GDM1 (cell line): Measurements from ENCODE around the gene POC5.
"Not testable (repeated sequence)": the region's sequence is repeated elsewhere in the genome, so short reads cannot be mapped to it uniquely, and the experiment has no call there.

Source experiments
- DNase-seq: peaks from one replicate; lab custom pipeline; 2025; lab: John Stamatoyannopoulos, UW

POC5 gene, protein sequence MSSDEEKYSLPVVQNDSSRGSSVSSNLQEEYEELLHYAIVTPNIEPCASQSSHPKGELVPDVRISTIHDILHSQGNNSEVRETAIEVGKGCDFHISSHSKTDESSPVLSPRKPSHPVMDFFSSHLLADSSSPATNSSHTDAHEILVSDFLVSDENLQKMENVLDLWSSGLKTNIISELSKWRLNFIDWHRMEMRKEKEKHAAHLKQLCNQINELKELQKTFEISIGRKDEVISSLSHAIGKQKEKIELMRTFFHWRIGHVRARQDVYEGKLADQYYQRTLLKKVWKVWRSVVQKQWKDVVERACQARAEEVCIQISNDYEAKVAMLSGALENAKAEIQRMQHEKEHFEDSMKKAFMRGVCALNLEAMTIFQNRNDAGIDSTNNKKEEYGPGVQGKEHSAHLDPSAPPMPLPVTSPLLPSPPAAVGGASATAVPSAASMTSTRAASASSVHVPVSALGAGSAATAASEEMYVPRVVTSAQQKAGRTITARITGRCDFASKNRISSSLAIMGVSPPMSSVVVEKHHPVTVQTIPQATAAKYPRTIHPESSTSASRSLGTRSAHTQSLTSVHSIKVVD

DNA sequence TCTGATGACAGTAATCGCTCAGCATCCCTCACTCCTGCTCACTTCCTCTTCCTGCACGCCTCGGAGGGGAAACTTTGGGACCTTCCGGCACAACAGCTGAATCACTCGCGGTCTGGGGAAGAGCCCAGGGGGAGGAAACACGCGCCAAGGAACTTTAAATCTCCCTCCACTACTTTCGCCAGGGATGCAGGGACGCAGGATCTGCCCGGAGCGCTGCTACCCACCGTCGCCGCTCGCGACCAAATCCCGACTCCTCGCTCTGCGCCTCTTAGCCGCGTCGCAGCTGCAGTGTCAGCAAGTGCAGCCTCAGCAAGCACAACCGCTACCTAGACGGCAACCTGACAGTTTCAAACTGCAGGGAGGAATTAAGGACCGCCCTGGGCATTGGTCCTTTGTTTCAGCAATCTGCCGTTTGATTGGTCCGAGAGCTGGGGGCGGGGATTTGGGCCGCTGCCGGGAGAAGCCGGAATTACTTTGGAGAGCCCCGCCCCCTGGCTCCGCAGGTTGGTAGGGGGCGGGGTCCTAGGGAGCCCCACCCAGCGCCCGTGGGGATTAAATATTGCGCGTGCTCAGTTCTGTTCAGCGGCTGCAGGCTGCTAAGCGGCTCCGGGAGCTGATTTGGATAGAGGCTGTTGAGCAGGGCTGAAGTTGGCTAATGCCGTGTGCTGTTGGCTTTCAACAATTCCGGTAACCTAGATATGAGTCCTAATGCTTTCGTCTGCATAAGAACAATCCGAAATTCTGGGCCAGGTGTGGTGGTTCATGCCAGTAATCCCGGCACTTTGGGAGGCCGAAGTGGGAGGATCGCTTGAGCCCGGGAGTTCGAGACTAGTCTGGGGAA is at the start of gene POC5:
Gene POC5, minus strand, starts transcription at position 356 of the 841 bp plus-strand sequence. CDS start 4,500 bp downstream, outside the sequence.
- DNase-seq = peak; percentile 92

DNA sequence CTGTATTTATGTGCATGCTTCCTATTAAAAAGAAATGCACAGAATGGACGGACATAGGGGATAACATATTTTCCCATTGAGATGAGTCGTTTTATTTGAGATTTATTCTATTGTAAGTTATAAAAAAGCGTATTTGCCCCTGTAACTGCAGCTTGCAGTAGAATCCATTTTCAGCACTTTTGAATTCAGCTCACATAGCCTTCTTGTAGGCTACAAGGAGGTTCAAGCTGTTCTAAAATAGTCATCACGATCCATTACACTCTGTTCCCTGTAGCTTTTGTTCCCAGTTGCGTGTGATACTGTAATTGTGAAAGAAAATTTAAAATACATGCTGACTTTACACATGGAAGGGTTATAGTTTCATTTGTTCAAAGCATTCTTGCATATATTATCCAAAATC is 40.9 kb upstream of the POC5 start:
- no peak for DNase-seq

DNA sequence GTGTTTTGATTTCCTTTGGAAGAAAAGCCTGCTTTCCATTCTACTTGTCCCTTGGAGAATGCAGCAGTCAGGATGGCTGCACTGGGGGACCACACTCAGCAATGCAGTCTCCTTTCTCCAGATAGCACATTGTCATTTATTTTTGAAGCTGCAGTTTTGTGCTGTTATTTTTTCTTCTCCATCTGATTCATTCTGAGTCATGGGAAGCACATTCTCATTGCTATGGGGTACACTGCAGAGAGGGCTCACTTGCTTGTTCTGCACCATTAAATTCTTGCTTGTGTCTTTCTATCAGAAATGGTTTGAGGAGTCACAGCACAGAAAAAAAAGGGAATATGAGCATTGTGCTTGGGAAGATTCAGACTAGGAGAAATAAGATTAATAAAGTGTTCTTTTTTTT is 39.7 kb upstream of the POC5 start:
- no peak for DNase-seq

DNA sequence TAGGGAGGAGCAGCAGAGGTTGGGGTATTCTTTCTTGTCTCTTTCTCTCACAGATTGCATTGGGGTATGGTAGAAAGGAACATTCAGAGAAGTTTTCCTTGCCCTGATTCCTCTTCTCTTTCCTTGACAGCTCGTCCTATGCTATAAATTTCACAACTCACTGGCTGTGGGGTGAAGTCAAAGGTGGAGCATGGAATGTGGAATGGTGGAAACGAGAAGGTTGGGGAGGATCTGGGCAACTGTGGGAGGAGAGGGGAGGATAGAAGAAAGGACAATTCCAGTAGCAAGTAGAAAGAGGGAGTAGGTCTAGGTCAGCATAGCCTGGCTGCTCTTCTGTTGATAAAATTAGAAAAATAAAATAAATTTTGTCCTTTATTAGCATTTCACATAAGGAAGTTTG is 39.0 kb upstream of the POC5 start:
- DNase-seq = no peak

DNA sequence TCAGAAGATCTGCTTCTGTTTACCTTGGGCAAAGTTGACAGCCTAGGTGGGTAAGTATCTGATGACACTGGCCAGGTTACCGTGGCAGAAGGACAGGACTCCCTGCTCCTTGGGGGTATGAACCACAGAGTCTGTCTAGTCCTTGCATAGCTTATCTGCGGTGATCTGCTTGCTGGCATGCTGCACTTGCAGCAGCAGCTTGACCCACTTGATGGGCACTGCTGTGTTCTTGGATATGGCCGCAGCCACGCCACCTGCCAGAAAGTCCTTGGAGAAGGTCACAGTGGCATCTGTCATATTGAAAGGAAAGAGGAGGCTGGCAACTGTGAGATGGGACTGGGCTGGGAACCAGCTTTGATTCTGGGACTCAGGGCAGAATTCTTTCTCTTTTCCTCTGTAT is 35.9 kb upstream of the POC5 start:
- DNase-seq = no peak

DNA sequence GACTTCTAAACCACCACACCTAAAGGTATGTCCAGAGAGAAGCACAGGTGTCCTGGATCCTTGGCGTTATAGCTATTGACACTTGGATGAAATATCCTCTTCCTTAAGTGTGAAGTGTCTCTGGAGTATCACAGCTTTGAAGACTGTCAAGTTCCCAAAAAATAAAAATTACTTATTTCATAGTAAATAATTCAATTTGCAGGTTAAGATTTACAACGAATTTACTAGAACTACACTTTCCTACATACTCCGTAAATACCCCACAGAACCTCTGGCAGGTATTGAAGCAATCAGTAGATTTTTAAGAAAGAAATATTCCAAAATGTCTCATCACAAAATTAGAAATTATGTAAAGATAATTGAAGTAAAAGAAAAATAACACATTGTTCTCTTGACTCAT is 27.1 kb upstream of the POC5 start:
- no peak for DNase-seq

DNA sequence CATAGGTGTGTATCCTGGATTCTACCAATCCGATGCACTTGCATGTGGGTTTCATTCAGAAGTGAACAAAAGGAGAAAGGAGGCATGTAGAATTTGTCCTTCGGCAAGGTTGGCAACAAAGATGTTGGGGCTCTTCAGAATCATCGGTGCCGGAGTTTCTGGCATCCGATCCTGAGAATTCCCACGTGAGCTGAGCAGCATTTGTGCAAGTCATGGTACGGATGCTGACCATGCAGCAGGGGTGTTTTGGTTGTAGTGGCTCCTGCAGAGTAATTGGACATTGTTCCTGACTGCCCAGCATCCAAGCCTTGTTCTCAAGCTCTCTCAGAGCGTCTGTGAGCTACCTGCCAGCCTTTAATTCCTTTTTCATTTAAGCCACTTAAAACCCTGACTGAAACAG is 19.0 kb upstream of the POC5 start:
- no peak for DNase-seq

DNA sequence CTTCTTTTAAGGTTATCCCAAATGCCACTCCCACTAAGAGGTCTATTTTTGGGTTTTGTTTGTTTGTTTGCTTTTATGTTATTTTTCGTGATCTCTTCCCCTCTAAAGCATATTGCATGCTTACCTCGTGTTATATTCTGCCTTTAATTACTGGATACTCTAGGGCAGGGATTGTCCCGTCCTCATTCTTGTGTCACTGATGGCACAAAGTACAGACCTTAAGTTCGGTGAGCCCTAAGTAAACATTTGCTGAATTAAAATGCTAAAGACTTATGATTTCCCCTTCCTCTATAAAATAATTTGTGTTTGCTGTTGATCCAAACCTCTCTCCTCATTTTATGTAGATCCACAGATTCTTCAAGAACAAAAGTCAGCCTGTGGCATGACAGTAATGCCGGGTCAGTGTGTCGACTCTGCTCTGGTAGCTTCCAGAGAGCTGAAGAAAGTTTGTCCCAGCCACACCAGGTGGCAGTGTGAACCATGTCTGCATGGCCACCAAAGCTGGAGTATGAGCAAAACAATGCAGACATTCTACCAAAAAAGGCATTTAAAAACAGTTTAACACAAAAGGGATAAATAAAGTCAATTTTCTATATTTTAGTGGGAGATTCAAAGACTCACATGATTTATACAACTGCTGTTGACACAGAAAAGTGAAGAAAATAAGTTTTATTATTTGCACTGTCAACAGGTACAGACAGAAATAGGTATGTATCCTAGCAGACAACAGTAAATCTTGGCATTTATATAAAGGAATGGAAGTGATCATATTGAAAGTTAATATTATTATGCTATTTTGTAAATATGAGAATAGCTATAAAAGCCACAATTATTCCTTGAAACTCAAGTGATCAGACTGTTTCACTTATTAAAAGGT is 17.9 kb upstream of the POC5 start:
- peak; percentile 17 for DNase-seq

DNA sequence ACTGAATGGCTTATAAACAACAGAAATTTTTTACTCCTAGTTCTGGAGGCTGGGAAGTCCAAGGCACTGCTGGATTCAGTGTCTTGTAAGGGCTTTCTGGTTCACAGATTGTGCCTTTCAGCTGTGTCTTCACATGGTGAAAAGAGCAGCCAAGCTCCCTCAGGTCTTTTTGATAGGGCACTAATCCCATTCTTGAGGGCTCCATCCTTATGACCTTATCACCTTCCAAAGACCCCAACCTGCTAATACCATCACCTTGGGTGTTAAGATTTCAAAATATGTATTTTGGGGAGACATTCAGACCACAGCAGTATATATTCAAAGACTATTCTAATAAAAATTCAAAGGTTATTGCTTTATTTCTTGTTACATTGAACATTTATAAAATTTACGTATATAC is 16.5 kb upstream of the POC5 start:
- DNase-seq = no peak

DNA sequence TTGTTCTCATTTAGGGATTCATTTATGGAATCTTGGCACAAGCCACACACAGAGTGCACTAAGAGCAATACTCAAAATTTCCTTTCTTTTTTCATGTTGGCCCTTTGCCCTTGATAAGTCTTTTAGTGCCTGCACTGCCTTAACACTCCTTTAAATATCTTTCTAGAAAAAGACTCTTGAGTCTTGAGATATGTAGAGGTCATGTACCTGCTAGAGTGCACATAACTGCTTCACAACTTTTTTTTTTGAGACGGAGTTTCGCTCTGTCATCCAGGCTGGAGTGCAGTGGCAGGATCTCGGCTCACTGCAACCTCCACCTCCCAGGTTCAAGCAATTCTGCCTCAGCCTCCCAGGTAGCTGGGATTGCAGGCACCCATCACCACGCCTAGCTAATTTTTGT is 14.3 kb upstream of the POC5 start:
- DNase-seq = not testable (repeated sequence)

DNA sequence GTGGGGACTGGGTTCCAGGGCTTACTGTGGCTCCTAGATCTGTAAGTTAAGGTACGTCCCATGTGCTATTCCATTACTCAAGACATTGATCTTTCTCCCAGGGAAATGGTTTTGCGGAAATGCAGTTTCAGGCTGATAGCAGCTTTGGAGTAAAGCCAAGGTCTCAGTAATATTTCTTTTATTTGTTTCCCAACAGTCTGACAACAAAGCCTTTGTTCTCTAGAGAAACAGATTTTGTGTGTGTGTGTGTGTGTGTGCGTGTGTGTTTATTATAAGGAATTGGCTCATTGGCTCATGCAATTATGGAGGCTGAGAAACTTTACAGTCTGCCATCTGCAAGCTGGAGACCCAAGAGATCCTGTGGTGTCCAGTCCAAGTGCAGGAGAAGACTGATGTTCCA is 12.1 kb upstream of the POC5 start:
- no peak for DNase-seq

DNA sequence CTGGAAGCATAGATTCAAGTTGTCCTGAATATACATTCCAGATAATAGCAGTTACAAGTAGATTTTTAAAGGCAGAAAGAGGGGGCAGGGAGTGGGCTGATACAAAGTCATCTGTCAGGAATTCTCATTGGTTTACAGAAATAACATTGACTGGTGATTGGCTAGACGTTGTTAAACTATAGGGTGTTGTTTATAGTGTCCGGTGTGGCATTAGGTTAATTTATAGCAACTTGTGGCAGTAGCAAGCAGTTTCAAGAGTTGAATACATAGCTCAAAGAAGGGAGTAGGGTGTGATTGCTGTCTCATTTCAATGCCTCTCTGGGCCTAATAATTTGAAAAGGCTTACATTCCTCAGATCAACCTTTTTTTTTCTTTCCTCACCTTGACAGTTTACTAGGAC is 10.7 kb upstream of the POC5 start:
- DNase-seq = no peak

DNA sequence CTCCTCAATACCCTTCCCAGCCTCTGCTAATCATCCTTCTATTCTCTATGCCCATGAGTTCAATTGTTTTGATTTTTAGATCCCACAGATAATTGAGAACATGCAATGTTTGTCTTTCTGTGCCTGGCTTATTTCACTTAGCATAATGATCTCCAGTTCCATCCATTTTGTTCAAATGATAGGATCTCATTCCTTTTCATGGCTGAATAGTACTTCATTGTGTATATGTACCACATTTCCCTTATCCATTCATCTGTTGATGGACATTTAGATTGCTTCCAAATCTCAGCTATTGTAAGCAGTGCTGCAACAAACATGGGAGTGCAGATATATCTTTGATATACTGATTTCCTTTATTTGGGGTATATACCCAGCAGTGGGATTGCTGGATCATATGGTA is 9.0 kb upstream of the POC5 start:
- not testable (repeated sequence) for DNase-seq

DNA sequence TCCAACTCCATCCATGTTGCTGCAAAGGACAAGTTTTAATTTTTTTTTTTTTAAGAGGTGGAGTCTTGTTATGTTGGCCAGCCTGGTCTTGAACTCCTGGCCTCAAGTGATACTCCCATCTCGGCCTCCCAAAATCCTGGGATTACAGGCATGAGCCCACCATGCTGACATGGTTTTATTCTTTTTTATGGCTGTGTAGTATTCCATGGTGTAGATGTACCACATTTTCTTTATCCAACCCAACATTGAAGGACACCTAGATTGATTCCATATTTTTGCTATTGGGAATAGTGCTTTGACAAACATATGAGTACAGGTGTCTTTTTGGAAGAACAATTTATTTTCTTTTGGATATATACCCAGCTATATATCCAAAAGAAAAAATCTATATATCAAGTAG is 6.1 kb upstream of the POC5 start:
- DNase-seq = no peak

DNA sequence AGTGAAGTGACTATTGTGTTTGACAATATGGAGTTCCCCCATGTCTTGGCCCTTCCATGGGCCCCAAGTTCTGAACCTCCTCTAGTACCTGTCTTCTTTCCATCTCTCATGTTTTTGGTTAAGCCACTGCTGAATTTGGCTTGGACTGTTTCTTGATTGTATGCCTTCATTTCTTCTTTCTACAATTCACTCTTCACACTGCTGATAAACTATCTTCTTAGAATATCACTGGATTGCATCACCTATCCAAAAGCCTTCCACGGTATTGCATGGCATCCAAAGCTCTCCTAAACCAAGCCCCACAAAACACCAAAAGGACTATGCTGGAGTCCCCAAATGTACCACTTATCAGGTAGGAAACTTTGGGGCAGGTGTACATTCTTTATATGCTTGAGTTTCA is 4.3 kb upstream of the POC5 start:
- DNase-seq = no peak

DNA sequence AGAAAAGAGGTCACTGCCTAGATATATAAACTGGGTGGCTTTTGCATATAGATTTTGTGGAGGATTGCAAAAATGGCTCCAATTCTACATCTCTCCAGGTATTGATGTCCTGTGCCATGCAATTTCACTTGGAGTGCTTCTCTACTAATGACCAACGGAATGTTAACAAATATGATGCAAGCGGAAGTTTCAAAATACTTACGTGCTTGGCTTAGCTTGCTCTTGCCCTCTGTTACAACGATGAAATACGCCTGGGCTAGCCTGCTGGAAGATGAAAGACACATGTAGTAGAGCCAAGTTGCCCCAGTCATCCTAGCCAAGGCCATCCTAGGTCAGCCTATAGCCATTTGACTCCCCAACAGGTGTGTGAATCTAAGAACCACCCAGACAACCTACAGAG is 3.6 kb upstream of the POC5 start:
- no peak for DNase-seq

DNA sequence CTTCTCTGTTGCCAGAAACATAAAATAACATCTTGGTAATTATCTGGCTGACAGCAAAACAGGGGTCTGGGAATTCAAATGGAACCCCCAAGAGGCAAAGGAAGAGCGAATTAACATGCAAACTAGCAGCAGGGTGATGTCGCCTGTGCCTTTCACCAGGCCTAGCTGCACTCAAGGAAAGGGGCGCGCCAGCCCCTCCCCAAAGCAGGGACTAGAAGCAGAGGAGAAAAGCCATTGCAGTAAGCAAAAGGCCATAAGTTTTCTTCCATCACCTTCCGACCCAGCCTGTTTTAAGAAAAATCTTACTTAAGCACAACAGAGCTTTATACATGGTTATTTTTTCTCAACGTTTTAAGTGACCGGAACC is 539 bp downstream of the POC5 start:
- DNase-seq = no peak

DNA sequence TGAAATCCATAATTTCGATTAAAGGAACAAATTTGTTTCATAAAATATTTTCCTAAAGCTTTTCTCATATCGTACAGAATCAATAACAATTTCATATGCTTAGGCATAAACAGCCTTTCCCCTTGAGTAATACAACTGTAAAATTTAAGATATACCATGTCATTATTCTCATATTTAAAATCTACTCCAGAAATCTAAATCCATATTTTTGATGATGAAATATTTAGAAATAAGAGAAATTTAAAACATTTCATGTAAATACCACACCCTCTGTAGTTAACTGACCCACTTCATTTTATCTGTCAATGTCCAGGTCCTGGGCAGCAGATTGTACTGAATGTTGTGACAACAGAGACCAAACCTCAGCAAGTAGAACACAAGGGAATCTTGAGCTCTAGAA is 5.1 kb downstream of the POC5 start:
- no peak for DNase-seq

DNA sequence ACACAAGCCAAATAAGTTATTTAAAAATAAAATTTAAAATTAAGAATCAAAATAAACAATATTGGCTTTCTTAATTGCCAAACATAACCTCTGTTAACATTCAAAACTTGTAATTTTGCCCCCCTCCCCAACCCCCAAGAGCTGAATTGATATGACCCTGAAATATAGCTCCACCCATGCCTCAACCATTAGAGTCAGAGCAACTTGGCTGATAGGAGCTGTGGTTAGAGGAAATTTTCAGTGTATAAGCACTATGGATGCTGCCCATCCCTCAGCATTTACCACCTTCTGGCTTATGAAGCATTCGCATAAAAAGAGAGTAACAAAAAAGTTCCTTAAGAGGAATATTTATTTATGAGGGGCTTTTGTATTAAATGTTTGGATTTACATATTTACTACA is 6.1 kb downstream of the POC5 start:
- no peak for DNase-seq

DNA sequence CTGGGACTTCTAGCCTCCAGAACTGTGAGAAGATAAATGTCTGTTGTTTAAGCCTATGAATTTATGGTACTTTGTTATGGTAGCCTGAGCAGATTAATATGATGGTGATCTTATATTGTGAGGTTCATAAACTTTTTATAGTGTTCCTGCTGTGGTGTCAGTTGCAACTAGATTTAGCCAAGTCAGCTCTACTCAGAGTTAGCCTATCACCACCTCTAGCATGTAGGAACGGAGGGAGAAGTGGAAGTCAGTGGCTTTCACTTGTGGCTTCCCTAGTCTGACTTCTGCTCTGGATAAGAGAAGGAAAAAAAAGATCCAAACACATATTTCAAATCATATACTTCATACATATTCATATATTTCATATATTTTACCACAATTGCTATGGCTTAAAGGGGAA is 6.6 kb downstream of the POC5 start:
- DNase-seq = peak; percentile 71

DNA sequence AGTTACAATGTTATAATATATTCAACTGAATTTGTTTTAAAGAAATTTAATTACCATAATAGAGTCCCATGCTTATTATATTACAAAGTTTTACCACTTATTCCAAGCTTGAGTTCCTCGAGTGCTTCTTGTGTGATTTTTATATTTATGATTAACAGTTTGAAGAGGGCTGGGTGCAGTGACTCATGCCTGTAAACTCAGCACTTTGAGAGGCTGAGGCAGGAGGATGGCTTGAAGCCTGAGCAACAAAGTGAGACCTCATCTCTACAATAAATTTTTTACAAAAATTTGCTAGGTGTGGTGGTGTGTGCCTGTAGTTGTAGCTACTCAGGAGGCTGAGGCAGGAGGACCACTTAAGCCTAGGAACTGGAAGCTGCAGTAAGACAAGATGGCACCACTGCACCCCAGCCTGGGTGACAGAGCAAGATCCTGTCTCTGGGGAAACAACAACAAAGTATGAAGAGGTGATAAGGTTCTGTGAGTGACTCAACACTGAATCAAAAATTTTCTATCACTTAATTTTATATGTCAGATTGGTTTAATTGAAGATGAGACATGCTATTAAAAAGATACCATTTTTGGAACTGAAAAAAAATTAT is 9.2 kb downstream of the POC5 start:
- no peak for DNase-seq

DNA sequence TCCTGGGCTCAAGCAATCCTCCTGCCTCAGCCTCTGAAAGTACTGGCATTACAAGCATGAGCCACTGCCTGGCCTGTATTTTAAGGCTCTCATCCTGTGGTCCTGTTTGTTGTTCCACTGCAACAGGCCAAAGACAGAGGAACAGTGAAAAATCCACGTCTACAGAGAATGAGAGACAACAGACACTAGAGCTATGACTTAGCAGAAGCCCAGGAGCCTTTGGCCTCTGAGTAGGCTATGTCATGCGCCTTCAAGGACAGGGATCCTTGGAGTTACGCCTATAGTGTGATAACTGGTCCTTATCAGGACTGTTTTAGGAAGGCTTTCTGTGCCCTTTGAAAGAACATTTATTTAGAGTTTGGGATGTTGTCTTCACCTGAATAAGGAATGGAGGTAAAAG is 10.5 kb downstream of the POC5 start:
- DNase-seq = no peak
